Suppressor macrophage treated with lipopolysaccharide for 1 hour (primary cell): ENCODE results near the gene CDK19.
"Not testable (repeated sequence)": the region's sequence is repeated elsewhere in the genome, so short reads cannot be mapped to it uniquely, and the experiment has no call there.

Experiments used
- DNase-seq, 3 donors: peaks; one replicate each; pipeline ENCODE4 v3.0.0-alpha.2; 2020 to 2022

Gene CDK19

GRCh38 chr6:110755411-110755834 is 59.8 kb downstream of the CDK19 start:
- DNase-seq = no peak

GRCh38 chr6:110753936-110754668 is 61.2 kb downstream of the CDK19 start:
- DNase-seq = not testable (repeated sequence)

DNA sequence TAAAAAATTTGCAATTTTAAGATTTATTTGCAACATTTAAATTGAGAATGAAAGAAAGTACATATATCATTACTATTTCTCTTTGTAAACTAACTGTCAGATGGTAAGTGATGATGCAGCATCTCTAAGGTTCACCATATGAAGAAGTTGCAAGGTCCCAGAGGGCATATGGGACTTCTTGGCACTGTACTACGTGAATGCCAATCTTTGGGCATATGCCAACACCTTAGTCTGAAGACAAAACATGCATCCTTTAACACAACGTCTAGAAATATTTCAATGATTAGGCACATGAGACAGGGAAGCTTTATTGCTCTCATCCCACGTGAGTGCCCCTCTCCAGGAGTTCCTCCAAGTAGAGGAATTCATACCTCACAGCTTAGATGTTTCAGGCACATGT is 66.8 kb downstream of the CDK19 start:
- DNase-seq = no peak

GRCh38 chr6:110746680-110747079 is 68.6 kb downstream of the CDK19 start:
- DNase-seq = no peak

DNA sequence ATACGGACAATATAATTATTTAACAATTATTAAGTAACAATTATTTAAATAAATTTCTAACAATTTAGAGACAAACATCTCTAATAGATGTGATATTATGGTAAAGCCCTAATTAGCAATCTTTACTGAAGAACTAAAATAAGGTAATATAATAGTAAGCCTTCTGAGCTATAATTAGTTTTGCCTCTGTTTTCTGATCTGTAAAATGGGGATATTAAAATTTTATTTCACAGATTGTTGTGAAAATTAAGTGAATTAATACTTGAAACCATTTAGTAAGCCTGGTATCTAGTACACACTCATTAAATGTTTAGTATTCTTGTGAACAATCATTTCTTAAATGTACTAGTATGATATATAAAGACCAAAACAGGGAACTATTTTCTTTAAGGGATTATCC is 70.3 kb downstream of the CDK19 start:
- no peak for DNase-seq

DNA sequence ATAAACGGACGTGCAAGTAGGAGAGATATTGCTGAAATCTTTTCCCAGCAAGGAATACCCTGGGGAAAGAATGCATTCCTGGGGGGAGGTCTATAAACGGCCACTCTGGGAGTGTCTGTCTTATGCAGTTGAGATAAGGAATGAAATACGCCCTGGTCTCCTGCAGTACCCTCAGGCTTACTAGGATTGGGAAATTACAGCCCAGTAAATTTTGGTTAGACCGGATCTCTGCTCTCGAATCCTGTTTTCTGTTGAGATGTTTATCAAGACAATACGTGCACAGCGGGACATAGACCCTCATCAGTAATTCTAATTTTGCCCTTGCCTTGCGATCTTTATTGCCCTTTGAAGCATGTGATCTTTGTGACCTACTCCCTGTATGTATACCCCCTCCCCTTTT is 72.7 kb downstream of the CDK19 start:
- DNase-seq = not testable (repeated sequence)

GRCh38 chr6:110741517-110741916 is 73.8 kb downstream of the CDK19 start:
- no peak for DNase-seq

DNA sequence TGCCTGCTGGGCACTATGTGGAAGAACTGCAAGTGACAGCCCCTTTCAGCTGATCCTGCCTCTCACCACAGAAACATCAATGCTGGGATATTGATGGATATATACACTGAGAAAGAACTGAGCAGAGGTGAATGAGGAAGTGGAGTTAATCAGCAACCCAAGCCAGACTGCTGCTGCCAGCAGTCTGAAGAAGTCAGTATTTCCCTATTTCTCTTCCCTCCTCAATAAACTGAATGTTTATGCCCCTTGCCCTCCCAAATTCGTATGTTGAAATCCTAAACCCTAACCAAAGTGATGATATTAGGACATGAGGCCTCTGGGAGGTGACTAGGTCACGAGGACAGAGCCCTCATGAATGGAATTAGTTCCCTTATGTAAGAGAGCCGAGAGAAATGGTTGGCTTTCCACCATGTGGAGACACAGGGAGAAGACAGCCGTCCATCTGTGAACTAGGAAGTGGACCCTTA is 76.3 kb downstream of the CDK19 start:
- peak; percentile 75 to 84 (median 78) for DNase-seq

GRCh38 chr6:110735666-110736065 is 79.6 kb downstream of the CDK19 start:
- peak in 1 of 3 donors; percentile 19 for DNase-seq

DNA sequence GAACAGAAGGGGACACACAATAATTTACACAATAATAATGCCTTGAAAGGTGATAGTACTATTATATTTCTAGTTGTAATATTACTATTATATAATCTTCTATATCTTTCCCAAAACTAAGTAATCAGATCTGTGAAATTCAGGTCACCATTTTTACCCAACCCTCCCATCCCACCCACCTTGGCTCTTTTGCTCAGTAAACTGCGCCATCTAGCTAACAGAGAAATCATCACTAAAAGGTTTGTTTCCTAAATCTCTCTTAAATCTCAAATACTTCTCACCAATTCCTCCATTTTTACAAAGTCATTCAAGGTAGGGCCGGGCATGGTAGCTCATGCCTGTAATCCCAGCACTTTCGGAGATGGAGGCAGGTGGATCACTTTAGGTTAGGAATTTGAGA is 83.4 kb downstream of the CDK19 start:
- no peak for DNase-seq

GRCh38 chr6:110731196-110731595 is 84.1 kb downstream of the CDK19 start:
- DNase-seq = no peak

DNA sequence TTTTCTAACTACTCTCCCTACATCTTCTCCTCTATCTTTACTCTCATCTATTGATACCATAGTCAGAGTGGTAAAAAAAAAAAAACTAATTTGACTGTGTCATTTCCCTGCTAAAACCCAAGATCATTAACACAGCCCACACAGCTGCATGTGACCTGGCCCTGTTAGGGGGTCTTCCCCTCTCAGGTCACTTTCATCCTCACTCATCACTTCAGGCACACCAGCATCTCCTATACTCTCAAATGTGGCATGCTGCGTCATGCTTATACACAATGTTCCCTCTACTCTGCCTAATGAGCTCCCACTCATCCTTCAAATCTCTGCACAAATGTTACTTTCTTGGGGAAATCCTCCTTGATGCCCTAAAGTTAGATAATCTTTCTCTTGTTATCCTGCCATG is 86.8 kb downstream of the CDK19 start:
- no peak for DNase-seq

DNA sequence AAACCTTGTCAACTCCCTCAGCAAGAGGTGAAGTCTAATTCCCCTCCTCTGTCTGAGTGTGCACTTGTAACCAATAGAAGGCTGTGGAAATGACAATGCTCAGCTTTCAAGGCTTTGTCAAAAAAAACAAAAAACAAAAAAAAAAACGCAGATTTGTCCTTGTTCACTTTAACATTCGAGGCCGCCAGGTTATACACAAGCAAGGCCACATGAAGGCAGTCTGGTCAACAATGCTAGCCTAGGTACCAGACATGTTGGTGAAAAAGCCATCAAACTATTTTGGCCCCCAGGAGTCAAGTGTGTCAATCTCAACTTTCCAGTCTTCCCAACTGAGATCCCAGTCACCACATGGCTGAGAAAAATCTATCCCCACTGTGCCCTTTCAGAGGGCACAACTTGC is 92.3 kb downstream of the CDK19 start:
- DNase-seq = no peak

DNA sequence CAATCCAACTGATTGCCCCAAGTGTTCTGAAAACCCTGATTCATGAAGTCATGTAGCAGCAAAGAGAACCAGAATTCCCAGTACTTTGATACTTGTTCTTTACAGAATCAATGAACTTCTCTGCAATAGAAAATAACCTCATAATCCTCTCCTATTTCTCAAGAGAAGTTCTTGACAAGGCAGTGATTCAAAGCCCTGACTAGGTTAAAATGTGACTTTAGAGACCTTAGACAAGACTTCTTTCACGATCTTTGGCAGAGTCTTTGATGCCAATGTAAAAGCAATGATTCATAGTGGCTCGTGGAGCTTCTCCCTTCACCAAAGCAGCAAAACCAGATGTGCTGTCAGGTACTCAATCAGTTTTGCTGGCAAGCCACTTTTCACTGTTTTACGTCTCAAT is 95.2 kb downstream of the CDK19 start:
- DNase-seq = no peak

DNA sequence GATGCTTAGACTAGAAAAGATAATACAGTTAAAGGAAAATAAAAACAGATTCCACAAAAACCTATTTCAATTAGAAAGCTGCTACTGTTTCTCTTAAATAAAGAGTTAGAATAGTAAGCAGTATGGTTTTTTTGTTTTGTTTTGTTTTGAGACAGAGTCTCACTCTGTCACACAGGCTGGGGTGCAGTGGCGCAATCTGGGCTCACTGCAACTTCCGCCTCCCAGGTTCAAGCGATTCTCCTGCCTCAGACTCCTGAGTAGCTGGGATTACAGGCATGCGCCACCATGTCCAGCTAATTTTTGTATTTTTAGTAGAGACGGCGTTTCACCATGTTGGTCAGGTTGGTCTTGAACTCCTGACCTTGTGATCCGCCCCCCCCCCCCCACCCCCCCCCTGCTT is 95.7 kb downstream of the CDK19 start:
- DNase-seq = not testable (repeated sequence)

- no peak for DNase-seq
Measured at GRCh38 chr6:110714143-110714542, 101.1 kb downstream of the CDK19 start.

GRCh38 chr6:110712238-110712637 is 103.0 kb downstream of the CDK19 start:
- DNase-seq = no peak

DNA sequence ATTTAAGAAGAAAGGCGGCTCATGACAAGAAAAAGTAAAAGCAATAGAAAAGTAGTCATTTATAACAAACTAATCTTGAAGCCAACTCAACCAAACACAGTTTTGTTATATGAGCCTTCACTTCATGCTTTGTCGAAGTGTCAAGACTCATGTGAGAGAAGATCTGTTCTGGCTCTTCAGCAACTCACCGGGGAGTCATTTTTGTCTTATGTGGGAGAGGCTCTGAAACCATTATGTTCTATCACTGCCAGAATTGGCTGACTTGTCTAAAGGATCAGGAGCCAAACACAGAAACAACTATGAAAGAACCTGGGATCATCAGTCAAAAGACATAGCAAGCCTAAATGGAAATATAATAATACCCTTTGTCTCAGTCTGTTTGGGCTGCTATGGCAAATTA is 105.2 kb downstream of the CDK19 start:
- no peak for DNase-seq

- peak; percentile 42 to 78 (median 74) for DNase-seq
Measured at GRCh38 chr6:110708295-110708950, 106.8 kb downstream of the CDK19 start.

GRCh38 chr6:110705543-110705942 is 109.7 kb downstream of the CDK19 start:
- peak; percentile 18 to 45 (median 38) for DNase-seq

DNA sequence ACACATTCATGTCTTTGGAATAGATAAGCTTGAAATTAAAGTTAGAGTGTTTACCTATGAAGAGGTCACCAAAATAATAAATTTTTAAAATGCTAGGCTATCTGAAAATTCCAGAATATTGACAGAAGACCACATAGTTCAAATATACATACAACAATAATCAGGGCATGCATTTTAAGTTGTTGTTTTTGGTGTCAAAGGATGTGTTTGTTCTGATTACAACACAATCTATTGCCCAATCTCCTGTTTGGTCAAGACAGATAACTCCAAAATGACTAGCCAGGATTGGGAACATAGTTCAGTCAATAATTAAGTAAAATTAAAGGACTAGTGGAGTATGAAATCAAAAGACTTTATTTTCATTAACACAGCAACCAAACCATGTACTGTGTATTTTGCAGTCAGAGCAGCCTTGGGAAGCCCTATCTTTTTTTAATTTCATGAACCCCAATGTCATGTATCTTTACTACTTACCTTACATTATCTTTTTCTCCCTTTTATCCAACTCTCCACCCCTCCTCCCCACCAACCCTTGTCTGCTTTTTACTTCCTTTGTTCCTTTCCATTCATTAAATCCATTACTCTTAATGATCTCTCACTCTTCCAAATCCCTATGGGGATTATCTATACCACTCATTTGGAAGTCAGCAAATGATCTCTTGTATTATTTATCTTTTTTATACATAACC is 111.2 kb downstream of the CDK19 start:
- peak; percentile 19 to 67 (median 49) for DNase-seq

GRCh38 chr6:110703010-110703905 is 112.0 kb downstream of the CDK19 start:
- no peak for DNase-seq

GRCh38 chr6:110699780-110700179 is 115.5 kb downstream of the CDK19 start:
- no peak for DNase-seq
